H1 (cell line): ENCODE results near the gene RPS17.

ENCODE experiments used
- CTCF ChIP-seq, 3 experiments: IDR thresholded peaks; 1 replicate in 2 of 3; 2 replicates in 1 of 3; pipeline versions ENCODE4 v1.5.1 to v1.6.1; 2011; ENCODE audit warnings: low read length in 3 of 3, mild to moderate bottlenecking in 3 of 3, inconsistent platforms in 2 of 3, low read depth in 1 of 3, moderate library complexity in 1 of 3; ENCODE audit not compliant: insufficient read depth in 1 of 3; ENCODE audit errors: control extremely low read depth in 1 of 3
- EP300 ChIP-seq, 2 experiments: IDR thresholded peaks; 1 replicate in 1 of 2; 2 replicates in 1 of 2; pipeline ENCODE4 v1.6.1; 2011 to 2012; ENCODE audit warnings: low read depth in 2 of 2, low read length in 2 of 2, mild to moderate bottlenecking in 2 of 2, borderline replicate concordance in 1 of 2, inconsistent platforms in 1 of 2, moderate library complexity in 1 of 2
- EZH2 ChIP-seq: fragments of 200-600 bp; sonication (generic); IDR thresholded peaks from 2 replicates; pipeline ENCODE4 v1.7.1; 2012; ENCODE audit warnings: low read depth, mild to moderate bottlenecking, moderate library complexity, low read length, inconsistent platforms; ENCODE audit not compliant: severe bottlenecking
- NRF1 ChIP-seq: IDR thresholded peaks from 2 replicates; pipeline ENCODE4 v1.6.1; 2011; ENCODE audit warnings: mild to moderate bottlenecking, low read depth, low read length, improper control_type of control experiment
- POLR2AphosphoS5 ChIP-seq: IDR thresholded peaks from 2 replicates; pipeline ENCODE4 v1.6.1; 2011; ENCODE audit warnings: low read depth, low read length
- RXRA ChIP-seq: IDR thresholded peaks from 2 replicates; pipeline ENCODE4 v1.6.1; 2011; ENCODE audit warnings: low read depth, mild to moderate bottlenecking, low read length, moderate library complexity; ENCODE audit not compliant: insufficient read depth
- SP1 ChIP-seq: IDR thresholded peaks from 2 replicates; pipeline ENCODE4 v1.6.1; 2011; ENCODE audit warnings: low read depth, low read length
- ZNF274 ChIP-seq: IDR thresholded peaks from 2 replicates; pipeline ENCODE4 v1.7.0; 2012; ENCODE audit warnings: low read length, borderline replicate concordance; ENCODE audit errors: extremely low read depth
- TF ChIP-seq, protein P1 (sequence below): IDR thresholded peaks from 2 replicates; pipeline ENCODE4 v1.6.1; 2011; ENCODE audit warnings: low read length, improper control_type of control experiment

DNA sequence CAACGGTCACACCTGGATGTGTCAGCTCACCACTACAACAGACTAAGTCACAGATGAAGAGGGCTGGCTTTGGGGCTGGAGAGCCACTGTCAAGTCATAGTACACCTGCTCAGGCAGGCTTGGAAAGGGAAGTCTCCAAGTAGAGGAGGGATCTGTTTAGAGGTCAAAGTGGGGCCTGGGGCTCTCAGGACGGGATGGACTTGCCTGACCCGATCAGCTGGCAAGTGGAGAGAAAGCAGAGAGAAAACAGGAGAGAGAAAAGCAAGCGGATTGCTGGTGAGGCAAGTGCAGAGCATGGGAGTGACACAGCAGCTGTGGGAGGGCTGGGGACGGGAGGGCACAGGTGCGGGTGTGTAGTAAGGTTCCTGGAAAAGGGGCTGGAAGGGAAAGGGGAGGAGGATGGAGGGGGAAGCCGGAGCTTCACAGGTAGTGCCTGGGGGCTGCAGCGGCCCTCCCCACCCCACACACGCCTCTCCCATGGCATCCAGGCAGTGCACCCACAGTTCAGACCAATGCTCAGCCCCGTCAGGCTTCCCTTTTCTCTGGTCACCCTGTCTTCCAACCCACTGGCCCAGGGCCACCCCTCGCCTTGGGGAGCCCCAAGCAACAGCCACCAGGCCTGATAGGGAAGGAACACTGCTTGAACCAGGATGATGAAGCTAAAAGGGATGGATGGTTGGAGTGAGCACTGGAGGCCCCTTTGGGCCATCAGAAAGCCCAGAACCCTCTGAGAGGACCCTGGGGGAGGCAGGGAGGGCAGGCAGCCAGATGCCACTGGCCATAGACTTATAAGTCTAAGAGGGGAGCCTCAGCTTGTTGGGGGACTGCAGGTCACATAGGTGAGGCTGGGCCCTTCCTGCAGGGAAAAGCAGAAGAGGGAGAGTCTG, 8.5 kb downstream of the RPS17 start:
- TF ChIP-seq SP1 (no peak), NRF1 (no peak), CTCF (IDR thresholded peaks at IDR 0.05; ENCODE audit: control extremely low read depth in 1 of 3, insufficient read depth in 1 of 3, low read depth in 1 of 3, low read length in 3 of 3) (no peak), EP300 (IDR thresholded peaks at IDR 0.05; ENCODE audit: borderline replicate concordance in 1 of 2, low read depth in 2 of 2, low read length in 2 of 2) (no peak), EZH2 (no peak), POLR2AphosphoS5 (no peak), RXRA (no peak), ZNF274 (no peak)
- TF ChIP-seq, protein P1, sequence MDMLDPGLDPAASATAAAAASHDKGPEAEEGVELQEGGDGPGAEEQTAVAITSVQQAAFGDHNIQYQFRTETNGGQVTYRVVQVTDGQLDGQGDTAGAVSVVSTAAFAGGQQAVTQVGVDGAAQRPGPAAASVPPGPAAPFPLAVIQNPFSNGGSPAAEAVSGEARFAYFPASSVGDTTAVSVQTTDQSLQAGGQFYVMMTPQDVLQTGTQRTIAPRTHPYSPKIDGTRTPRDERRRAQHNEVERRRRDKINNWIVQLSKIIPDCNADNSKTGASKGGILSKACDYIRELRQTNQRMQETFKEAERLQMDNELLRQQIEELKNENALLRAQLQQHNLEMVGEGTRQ, result no peak
